Peyer's patch (tissue), 4 donors: ENCODE data around the gene C20orf202. TPM values are rescaled to one million over a fixed set of nuclear protein-coding genes. Genes with fewer than 3 reads are reported as not detected.

Experiments used
- DNase-seq, 3 donors: peaks; one replicate each; pipeline ENCODE4 v3.0.0-alpha.2; 2017 to 2019
- H3K27ac ChIP-seq, 4 donors: fragments of 200-600 bp; sonication (generic); one replicate each; pipeline ENCODE4 v1.5.1; 2016 to 2019
- H3K27me3 ChIP-seq, 2 donors: fragments of 200-600 bp; sonication (generic); one replicate each; pipeline ENCODE4 v1.5.1; 2019
- H3K36me3 ChIP-seq, 3 donors: fragments of 200-600 bp; sonication (generic); one replicate each; pipeline ENCODE4 v1.5.1; 2016 to 2019
- H3K4me1 ChIP-seq, 4 donors: fragments of 200-600 bp; sonication (generic); one replicate each; pipeline ENCODE4 v1.5.1; 2016 to 2019
- H3K4me3 ChIP-seq, 4 donors: fragments of 200-600 bp; sonication (generic); 1 replicate in 3 of 4; 2 replicates in 1 of 4; pipeline ENCODE4 v1.5.1; 2016 to 2019; ENCODE audit warnings: mild to moderate bottlenecking in 1 of 4
- H3K9me3 ChIP-seq, 4 donors: fragments of 200-600 bp; sonication (generic); one replicate each; pipeline ENCODE4 v1.5.1; 2016 to 2019; ENCODE audit warnings: mild to moderate bottlenecking in 1 of 4
- CTCF ChIP-seq, 6 experiments: fragments of 450-650 bp in 4 of 6; fragments of 200-600 bp in 2 of 6; sonication (generic) in 1 of 6; IDR thresholded peaks; one replicate each; pipeline ENCODE4 v1.5.1; 2017 to 2019; ENCODE audit warnings: antibody characterized with exemption in 6 of 6, mild to moderate bottlenecking in 3 of 6, moderate library complexity in 1 of 6
- POLR2A ChIP-seq, 2 donors: fragments of 450-650 bp; IDR thresholded peaks; one replicate each; pipeline ENCODE4 v1.5.1; 2017; ENCODE audit warnings: antibody characterized with exemption in 2 of 2, mild to moderate bottlenecking in 2 of 2, moderate library complexity in 2 of 2
- total RNA-seq, 4 donors: library from RNA; depleted of rRNA; stranded (reverse); fragments of >200 nt; gene quantifications; one replicate each; pipeline ENCODE4 v1.1.0, GENCODE V29; 2016

Gene C20orf202
- total RNA-seq, 4 donors from 2014 or later, result 1.7 to 2.3 TPM; not detected in 2

DNA sequence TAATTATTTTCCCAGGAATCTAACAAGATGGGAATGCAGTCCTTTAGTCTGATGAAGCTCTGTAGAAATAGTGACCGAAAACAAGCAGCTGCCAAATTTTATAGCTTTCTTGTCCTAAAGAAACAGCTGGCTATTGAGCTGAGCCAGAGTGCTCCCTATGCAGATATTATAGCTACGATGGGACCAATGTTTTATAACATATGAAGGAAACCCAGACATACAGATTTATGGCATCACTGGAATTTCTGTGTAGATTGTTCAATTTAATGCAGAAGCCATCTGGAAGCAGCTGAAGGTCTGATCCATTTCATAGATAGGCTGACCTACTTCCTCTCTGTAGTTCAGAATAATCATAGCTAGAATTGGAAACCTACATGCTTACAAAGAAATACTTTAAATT, 51.0 kb downstream of the C20orf202 start:
- H3K27me3 ChIP-seq, result no peaks in the 10 kb centered on the region
- no peak overlapping the region for H3K27ac ChIP-seq
- TF ChIP-seq CTCF (IDR thresholded peaks at IDR 0.05), result no peak
- no peak for TF ChIP-seq POLR2A (IDR thresholded peaks at IDR 0.05)
- H3K4me1 ChIP-seq, result no peaks in the 10 kb centered on the region
- H3K4me3 ChIP-seq, result no peak overlapping the region
- no peaks in the 10 kb centered on the region for H3K36me3 ChIP-seq
- no peak for DNase-seq
- no peaks in the 10 kb centered on the region for H3K9me3 ChIP-seq

- Histone ChIP-seq H3K36me3 (no peaks in the 10 kb centered on the region), H3K4me1 (no peaks in the 10 kb centered on the region), H3K27me3 (no peaks in the 10 kb centered on the region), H3K27ac (no peak overlapping the region), H3K4me3 (no peak overlapping the region), H3K9me3 (no peaks in the 10 kb centered on the region)
- TF ChIP-seq CTCF (IDR thresholded peaks at IDR 0.05) (no peak), POLR2A (IDR thresholded peaks at IDR 0.05) (no peak)
- no peak for DNase-seq
Measured at GRCh38 chr20:1255675-1256074, 52.4 kb downstream of the C20orf202 start.

Other genes with a start within 250 kb of the C20orf202 start
- gene RSPO4, start 201.1 kb upstream of the C20orf202 start, total RNA-seq, result not detected
- gene PSMF1, start 84.9 kb upstream of the C20orf202 start, total RNA-seq, result 100 to 1,000 TPM in 1 of 4 donors, 10 to 100 TPM in 3; 44.6 to 167 (median 67.8) TPM
- gene TMEM74B, start 18.5 kb upstream of the C20orf202 start, total RNA-seq, result 10 to 100 TPM; 11.6 to 87.6 (median 30.2) TPM
- not detected for gene RAD21L1, start 22.6 kb downstream of the C20orf202 start, total RNA-seq
- 1 to 10 TPM in 3 of 4 donors, under 1 TPM in 1; 0.53 to 6.6 (median 2.4) TPM for gene SNPH, start 62.8 kb downstream of the C20orf202 start, total RNA-seq
- 100 to 1,000 TPM in 3 of 4 donors, 10 to 100 TPM in 1; 29.7 to 361 (median 306) TPM for gene SDCBP2, start 125.7 kb downstream of the C20orf202 start, total RNA-seq
- 100 to 1,000 TPM in 2 of 4 donors, 10 to 100 TPM in 2; 76.9 to 165 (median 98.5) TPM for gene FKBP1A, start 189.6 kb downstream of the C20orf202 start, total RNA-seq